OCI-LY3 (cell line): ENCODE results near the gene AGRN.

Experiments
- CTCF ChIP-seq: fragments of 200-600, 300-600 bp; sonication (generic); IDR thresholded peaks from 2 replicates; pipeline ENCODE4 v1.5.1; 2014; ENCODE audit warnings: antibody characterized with exemption, low read length, low read depth
- EZH2phosphoT487 ChIP-seq: fragments of 200-600 bp; shearing (Covaris generic); IDR thresholded peaks from 2 replicates; pipeline ENCODE4 v1.6.1; 2018; ENCODE audit warnings: antibody characterized with exemption, mixed run types, low read depth

DNA sequence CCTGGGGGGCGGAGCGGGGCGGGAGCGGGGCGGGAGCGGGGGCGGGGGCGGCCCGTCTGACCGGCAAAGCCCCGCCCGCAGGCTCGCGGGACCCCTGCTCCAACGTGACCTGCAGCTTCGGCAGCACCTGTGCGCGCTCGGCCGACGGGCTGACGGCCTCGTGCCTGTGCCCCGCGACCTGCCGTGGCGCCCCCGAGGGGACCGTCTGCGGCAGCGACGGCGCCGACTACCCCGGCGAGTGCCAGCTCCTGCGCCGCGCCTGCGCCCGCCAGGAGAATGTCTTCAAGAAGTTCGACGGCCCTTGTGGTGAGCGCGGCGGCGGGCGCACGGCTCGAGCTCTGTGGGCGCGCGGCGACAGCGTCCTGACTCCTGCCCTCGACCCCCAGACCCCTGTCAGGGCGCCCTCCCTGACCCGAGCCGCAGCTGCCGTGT, 21.2 kb downstream of the AGRN start:
- TF ChIP-seq CTCF (no peak), EZH2phosphoT487 (no peak)
